Fibroblast of lung (primary cell): ENCODE results near the gene PSRC1.

ENCODE experiments used
- CTCF ChIP-seq, 2 donors: IDR thresholded peaks in 1 of 2; conservative IDR thresholded peaks in 1 of 2; 1 replicate in 1 of 2; 2 replicates in 1 of 2; pipeline ENCODE4 v1.5.1; 2011 to 2012; ENCODE audit warnings: low read length in 2 of 2, control low read depth in 1 of 2, inconsistent platforms in 1 of 2, low read depth in 1 of 2, mild to moderate bottlenecking in 1 of 2
- EZH2 ChIP-seq: IDR thresholded peaks from 2 replicates; pipeline ENCODE4 v1.5.1; 2012; ENCODE audit warnings: low read length, control low read depth, mild to moderate bottlenecking; ENCODE audit errors: missing control alignments

- TF ChIP-seq EZH2 = no peak
- TF ChIP-seq CTCF (conservative IDR thresholded peaks at IDR 0.05 in 1 of 2, IDR thresholded peaks at IDR 0.05 in 1 of 2; ENCODE audit: low read depth in 1 of 2, low read length in 2 of 2) = no peak
These were observed 28.3 kb downstream of the PSRC1 start for GRCh38 chr1:109254621-109255096.
